Breast epithelium (tissue), 3 donors: ENCODE data around the gene TTLL3.

Source experiments
- CTCF ChIP-seq, 3 donors: fragments of 450-650 bp; IDR thresholded peaks; one replicate each; pipeline ENCODE4 v1.5.1; 2016 to 2017; ENCODE audit warnings: antibody characterized with exemption in 3 of 3, mild to moderate bottlenecking in 3 of 3, moderate library complexity in 3 of 3
- POLR2A ChIP-seq: fragments of 450-650 bp; IDR thresholded peaks from one replicate; pipeline ENCODE4 v1.6.1; 2016; ENCODE audit warnings: antibody characterized with exemption, mild to moderate bottlenecking, moderate library complexity
- POLR2AphosphoS5 ChIP-seq, 3 donors: sonication (generic); formaldehyde crosslinking; IDR thresholded peaks; one replicate each; pipeline ENCODE4 v1.6.1; 2017; ENCODE audit warnings: antibody characterized with exemption in 3 of 3

- TF ChIP-seq CTCF (IDR thresholded peaks at IDR 0.05) (no peak), POLR2A (no peak), POLR2AphosphoS5 (IDR thresholded peaks at IDR 0.05) (peak in 2 of 3 donors; percentile 7 to 36)
Observed at GRCh38 chr3:9866639-9867038, 56.6 kb downstream of the TTLL3 start.
